Esophagus muscularis mucosa (tissue), 4 donors: ENCODE data around the gene EXOC6B. TPM values are rescaled to one million over a fixed set of nuclear protein-coding genes. Genes with fewer than 3 reads are reported as not detected.

Source experiments
- DNase-seq: peaks from one replicate; pipeline ENCODE4 v3.0.0-alpha.2; 2017; ENCODE audit errors: extremely low spot score
- H3K27ac ChIP-seq, 4 donors: fragments of 200-600 bp; sonication (generic); replicated peaks in 1 of 4; 1 replicate in 3 of 4; 2 replicates in 1 of 4; pipeline ENCODE4 v1.5.1; 2016 to 2019; ENCODE audit warnings: mild to moderate bottlenecking in 1 of 4
- H3K27me3 ChIP-seq, 4 donors: fragments of 200-600 bp; sonication (generic); one replicate each; pipeline versions ENCODE4 v1.5.1 to v1.6.0; 2016 to 2019
- H3K36me3 ChIP-seq, 4 donors: fragments of 200-600 bp; sonication (generic); one replicate each; pipeline ENCODE4 v1.5.1; 2016 to 2019
- H3K4me1 ChIP-seq, 4 donors: fragments of 200-600 bp; sonication (generic); one replicate each; pipeline ENCODE4 v1.5.1; 2016 to 2019
- H3K4me3 ChIP-seq, 4 donors: fragments of 200-600 bp; sonication (generic); 1 replicate in 2 of 4; 2 replicates in 2 of 4; pipeline ENCODE4 v1.5.1; 2016 to 2019; ENCODE audit warnings: mild to moderate bottlenecking in 4 of 4, moderate library complexity in 1 of 4
- H3K9me3 ChIP-seq, 4 donors: fragments of 200-600 bp; sonication (generic); 1 replicate in 3 of 4; 2 replicates in 1 of 4; pipeline ENCODE4 v1.5.1; 2016 to 2019
- EP300 ChIP-seq: sonication (generic); formaldehyde crosslinking; IDR thresholded peaks from one replicate; pipeline ENCODE4 v1.6.1; 2017; ENCODE audit warnings: antibody characterized with exemption
- POLR2A ChIP-seq: fragments of 450-650 bp; IDR thresholded peaks from one replicate; pipeline ENCODE4 v1.6.1; 2017; ENCODE audit warnings: antibody characterized with exemption, moderate library complexity, mild to moderate bottlenecking, low read depth
- POLR2AphosphoS5 ChIP-seq, 2 donors: sonication (generic); formaldehyde crosslinking; IDR thresholded peaks; one replicate each; pipeline ENCODE4 v1.6.1; 2017; ENCODE audit warnings: antibody characterized with exemption in 2 of 2
- WGBS: methylation state at CpG from one replicate; pipeline ENCODE4 v1.1.5; 2018; 5-methylcytosine and 5-hydroxymethylcytosine counted together
- intact Hi-C: fragments of 100-400 bp; cut with DNase I; formaldehyde crosslinking; loops from one replicate; pipeline ENCODE4 v1.15.1; 2023
- total RNA-seq, 4 donors: library from RNA; depleted of rRNA; stranded (reverse); fragments of >200 nt; gene quantifications; one replicate each; pipeline versions ENCODE4 v1.1.0 to v1.2.1, GENCODE V29; 2016
- TF ChIP-seq, protein P1 (sequence below), 3 experiments: fragments of 200-600 bp in 2 of 3; fragments of 450-650 bp in 1 of 3; sonication (generic) in 2 of 3; IDR thresholded peaks; one replicate each; pipeline ENCODE4 v1.5.1; 2017 to 2019; ENCODE audit warnings: antibody characterized with exemption in 3 of 3, mild to moderate bottlenecking in 2 of 3, moderate library complexity in 1 of 3

EXOC6B gene
- total RNA-seq, 4 donors from 2014 or later: 24.5 to 45.9 (median 37.4) TPM

DNA sequence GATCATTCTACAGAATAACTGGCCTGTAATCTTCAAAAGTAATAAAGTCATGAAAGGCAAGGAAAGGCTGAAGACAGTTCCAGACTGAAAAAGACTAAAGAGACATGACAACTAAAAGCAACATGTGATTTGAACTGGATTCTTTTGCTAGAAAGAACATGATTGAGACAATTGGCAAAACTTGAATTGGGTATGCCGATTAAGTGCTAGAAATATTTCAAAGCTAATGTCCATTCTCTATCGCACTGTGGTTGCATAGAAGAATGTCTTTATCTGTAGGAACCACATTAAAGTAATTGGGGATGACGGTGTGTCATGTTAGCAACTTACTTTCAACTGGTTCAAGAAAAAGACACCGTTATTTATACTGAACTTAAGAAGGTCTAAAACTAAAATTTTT lies 98.5 kb downstream of the EXOC6B start:
- DNase-seq: no peak
- peaks cover 0 to 10% (median 0%) of the 10 kb centered on the region in 4 donors for H3K36me3 ChIP-seq
- H3K27ac ChIP-seq: no peak overlapping the region
- H3K27me3 ChIP-seq: no peaks in the 10 kb centered on the region
- H3K9me3 ChIP-seq: no peaks in the 10 kb centered on the region
- no peak overlapping the region for H3K4me3 ChIP-seq
- intact Hi-C loops: no loop called here
- WGBS: 95% methylated on average over 4 of the region's 4 CpGs
- TF ChIP-seq, protein P1, sequence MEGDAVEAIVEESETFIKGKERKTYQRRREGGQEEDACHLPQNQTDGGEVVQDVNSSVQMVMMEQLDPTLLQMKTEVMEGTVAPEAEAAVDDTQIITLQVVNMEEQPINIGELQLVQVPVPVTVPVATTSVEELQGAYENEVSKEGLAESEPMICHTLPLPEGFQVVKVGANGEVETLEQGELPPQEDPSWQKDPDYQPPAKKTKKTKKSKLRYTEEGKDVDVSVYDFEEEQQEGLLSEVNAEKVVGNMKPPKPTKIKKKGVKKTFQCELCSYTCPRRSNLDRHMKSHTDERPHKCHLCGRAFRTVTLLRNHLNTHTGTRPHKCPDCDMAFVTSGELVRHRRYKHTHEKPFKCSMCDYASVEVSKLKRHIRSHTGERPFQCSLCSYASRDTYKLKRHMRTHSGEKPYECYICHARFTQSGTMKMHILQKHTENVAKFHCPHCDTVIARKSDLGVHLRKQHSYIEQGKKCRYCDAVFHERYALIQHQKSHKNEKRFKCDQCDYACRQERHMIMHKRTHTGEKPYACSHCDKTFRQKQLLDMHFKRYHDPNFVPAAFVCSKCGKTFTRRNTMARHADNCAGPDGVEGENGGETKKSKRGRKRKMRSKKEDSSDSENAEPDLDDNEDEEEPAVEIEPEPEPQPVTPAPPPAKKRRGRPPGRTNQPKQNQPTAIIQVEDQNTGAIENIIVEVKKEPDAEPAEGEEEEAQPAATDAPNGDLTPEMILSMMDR (IDR thresholded peaks at IDR 0.05): no peak
- TF ChIP-seq EP300 (no peak), POLR2A (no peak), POLR2AphosphoS5 (IDR thresholded peaks at IDR 0.05) (no peak)
- peaks cover 16 to 30% (median 18%) of the 10 kb centered on the region in 4 donors for H3K4me1 ChIP-seq

DNA sequence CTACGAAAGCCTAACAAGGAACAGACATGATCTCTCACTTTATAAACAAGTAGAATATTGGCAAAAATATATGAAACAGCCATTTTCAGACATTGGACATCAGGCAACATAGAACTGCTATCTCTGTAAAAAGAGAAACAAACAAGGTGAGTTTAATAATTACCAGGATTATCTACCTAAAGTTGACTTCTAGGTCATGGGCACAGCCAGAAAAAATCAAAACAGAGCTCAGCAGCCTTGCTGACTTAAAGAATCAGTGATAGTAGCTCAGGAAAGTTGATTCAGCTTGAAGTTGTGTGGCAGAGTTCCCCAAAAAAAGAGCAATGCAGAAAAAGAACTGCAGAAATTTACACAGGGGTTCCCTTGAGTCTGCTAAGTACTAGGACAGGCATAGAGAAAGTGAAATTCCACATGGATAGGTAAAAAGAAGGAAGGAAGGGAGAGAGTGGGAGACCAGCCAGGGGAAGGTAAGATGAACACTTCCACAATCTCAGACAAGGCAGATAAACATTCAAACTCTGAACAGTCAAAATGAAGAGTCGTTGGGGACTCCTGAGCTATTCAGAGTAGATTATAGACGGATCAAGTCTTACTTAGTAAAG lies 102.0 kb downstream of the EXOC6B start:
- Histone ChIP-seq H3K4me1 (peaks cover 10 to 30% (median 25%) of the 10 kb centered on the region in 4 donors), H3K36me3 (no peaks in the 10 kb centered on the region), H3K27me3 (no peaks in the 10 kb centered on the region), H3K9me3 (no peaks in the 10 kb centered on the region), H3K4me3 (no peak overlapping the region), H3K27ac (no peak overlapping the region)
- intact Hi-C loops: no loop called here
- 60% methylated on average over 3 of the region's 3 CpGs for WGBS
- TF ChIP-seq POLR2A (no peak), POLR2AphosphoS5 (IDR thresholded peaks at IDR 0.05) (no peak), EP300 (no peak)
- TF ChIP-seq, protein P1 (IDR thresholded peaks at IDR 0.05): no peak
- DNase-seq: no peak

DNA sequence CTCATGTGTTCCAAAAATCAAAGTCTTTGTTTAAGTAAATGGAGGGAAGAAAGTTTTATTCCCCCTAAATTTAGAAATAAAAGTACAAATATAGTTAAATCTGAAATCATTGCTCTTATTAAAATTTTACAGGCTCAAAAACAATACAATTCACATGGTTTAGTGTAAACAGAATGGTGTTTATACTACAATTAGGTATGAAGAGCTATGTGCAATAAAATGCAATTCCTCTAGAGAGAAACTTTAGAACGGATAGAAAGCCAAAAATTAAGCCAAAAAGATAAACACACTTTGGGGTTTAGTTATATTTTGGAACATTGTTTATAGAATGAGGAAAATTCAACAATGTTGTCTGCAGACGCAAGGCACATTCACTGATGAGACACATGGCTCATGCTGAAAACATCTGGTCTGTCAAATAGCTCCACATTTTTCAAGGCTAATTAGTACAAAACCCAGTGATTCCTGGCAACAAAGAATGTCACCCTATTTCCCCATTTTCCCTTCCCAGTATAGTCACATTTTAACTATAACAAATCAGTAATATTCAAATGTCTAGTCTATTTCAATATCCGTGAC lies 103.3 kb downstream of the EXOC6B start:
- Histone ChIP-seq H3K27me3 (no peaks in the 10 kb centered on the region), H3K4me1 (peaks cover 6 to 30% (median 25%) of the 10 kb centered on the region in 4 donors), H3K9me3 (no peaks in the 10 kb centered on the region), H3K36me3 (peaks cover 0 to 6% (median 1%) of the 10 kb centered on the region in 4 donors), H3K27ac (no peak overlapping the region), H3K4me3 (no peak overlapping the region)
- intact Hi-C loops: no loop called here
- TF ChIP-seq EP300 (no peak), POLR2AphosphoS5 (IDR thresholded peaks at IDR 0.05) (no peak), POLR2A (no peak)
- TF ChIP-seq, protein P1 (IDR thresholded peaks at IDR 0.05): no peak
- DNase-seq: no peak
- 36% methylated on average over 3 of the region's 3 CpGs for WGBS

DNA sequence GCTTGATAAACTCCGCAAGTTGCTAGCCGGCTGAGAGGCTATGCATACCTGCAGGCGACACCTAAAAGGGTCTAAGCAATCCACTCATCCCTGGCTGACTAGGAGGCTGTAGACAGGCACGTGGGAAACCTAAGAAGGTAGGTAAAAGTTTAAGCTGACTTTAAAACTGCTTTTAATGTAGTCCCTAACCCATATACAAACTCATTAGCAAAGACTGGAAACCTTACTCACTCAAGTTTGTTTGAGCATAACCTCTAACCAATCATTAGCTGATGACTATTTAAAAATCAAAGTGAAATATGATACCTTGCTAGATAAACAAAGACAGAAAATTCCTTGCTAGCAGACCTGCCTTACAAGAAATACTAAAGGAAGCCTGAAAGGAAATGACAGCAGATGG lies 106.4 kb downstream of the EXOC6B start:
- no peak for DNase-seq
- H3K9me3 ChIP-seq: no peaks in the 10 kb centered on the region
- no peak overlapping the region for H3K4me3 ChIP-seq
- TF ChIP-seq POLR2AphosphoS5 (IDR thresholded peaks at IDR 0.05): no peak
- no peak for TF ChIP-seq EP300
- TF ChIP-seq POLR2A: no peak
- TF ChIP-seq, protein P1 (IDR thresholded peaks at IDR 0.05): no peak
- intact Hi-C loops: no loop called here
- H3K27me3 ChIP-seq: no peaks in the 10 kb centered on the region
- WGBS: 76% methylated on average over 4 of the region's 4 CpGs
- no peak overlapping the region for H3K27ac ChIP-seq
- peaks cover 5 to 26% (median 24%) of the 10 kb centered on the region in 4 donors for H3K4me1 ChIP-seq
- peaks cover 0 to 19% (median 2%) of the 10 kb centered on the region in 4 donors for H3K36me3 ChIP-seq
